HG03520 (cell line): Measurements from ENCODE around the gene RHOT2.
A peak's percentile ranks its signal among the peaks of the same experiment; 100 is the strongest.
"Not testable (repeated sequence)": the region's sequence is repeated elsewhere in the genome, so short reads cannot be mapped to it uniquely, and the experiment has no call there.

Source experiments
- ATAC-seq: cut with Tn5 transposase; IDR thresholded peaks from one replicate; pipeline ENCODE4 v1.9.1; 2021; ENCODE audit warnings: mild to moderate bottlenecking, moderate library complexity; ENCODE audit not compliant: unreplicated experiment

Gene RHOT2

DNA sequence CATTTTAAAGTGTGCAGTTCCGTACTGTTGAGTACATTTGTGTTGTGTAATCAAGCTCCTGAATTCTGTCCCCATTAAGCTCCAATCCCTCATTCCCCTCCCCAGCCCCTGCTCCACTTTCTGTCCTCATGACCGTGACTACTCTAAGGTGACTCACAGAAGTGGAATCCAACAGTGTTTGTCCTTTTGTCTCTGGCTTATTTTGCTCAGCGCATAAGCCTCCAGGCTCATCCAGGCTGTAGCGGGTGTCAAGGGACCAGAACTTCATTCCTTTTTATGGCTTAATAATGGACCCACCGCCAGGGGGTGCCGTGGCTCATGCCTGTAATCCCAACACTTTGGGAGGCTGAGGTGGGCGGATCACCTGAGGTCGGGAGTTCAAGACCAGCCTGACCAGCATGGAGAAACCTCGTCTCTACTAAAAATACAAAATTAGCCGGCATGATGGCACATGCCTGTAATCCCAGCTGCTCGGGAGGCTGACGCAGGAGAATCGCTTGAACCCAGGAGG is 44.9 kb downstream of the RHOT2 start:
- not testable (repeated sequence) for ATAC-seq

DNA sequence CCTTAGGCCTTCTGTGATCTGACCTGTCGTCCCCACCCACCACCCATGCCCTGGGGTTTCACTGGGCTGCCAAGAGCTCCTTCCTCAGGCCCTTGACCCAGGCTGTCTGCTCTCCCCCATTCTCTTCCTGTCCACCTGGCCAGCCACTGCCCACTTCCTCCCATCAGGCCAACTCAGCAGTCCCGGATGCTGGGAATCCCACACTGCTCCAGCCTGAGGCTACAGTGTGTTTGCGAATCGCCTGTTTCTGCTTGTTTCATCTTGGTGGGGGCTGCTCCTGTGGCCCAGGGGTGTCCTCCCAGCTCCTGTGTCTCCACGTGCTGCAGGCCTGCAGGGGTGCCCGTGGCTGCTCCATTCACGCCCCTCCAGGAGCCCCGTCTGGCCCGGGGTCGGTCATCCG is 46.1 kb downstream of the RHOT2 start:
- ATAC-seq: no peak

DNA sequence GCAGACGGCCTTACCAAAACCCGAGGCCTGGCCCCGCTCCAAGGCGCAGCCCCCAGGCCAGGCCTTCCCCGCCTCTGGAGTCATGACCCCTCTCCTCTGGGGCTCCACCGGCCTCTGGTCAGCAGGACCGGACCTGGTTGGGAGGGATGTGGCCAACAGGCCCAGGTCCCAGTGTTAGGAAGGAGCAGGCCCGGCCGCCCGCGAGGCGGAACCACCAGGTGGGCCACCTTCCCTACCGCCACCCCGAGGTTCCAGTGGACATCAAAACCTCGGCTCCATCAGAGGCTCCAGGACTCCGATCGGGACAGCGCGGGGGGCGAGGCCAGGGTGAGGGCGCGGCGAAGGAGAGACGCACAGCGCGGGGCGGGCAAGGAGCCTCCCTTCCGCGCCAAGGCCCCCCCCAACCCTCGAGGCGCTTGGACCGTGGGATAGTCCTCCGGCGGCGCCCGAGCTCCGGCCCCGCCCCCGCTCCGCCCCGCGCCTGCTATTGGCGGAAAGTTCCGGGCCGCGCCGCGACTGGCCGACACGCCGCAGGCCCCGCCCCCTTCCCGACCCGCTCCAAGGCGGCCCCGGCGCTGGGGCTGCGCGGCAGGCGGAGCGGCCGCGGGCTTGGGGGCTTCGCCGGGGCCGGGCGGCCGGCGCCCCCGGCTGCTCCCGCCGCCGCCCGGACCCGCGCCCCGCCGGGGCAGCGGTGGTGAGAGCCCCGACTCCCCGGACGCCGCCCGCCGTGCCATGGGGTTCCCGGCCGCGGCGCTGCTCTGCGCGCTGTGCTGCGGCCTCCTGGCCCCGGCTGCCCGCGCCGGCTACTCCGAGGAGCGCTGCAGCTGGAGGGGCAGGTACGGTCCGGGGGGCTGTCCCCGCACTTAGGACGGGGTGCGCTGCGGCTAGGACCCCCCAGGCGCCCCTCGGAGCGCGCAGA is 46.9 kb downstream of the RHOT2 start, which contains the start of gene METRN:
Gene METRN, plus strand, starts transcription at position 561 of the 919 bp plus-strand sequence. Its CDS starts 172 bp downstream, at position 733.
- ATAC-seq: peak; percentile 61

DNA sequence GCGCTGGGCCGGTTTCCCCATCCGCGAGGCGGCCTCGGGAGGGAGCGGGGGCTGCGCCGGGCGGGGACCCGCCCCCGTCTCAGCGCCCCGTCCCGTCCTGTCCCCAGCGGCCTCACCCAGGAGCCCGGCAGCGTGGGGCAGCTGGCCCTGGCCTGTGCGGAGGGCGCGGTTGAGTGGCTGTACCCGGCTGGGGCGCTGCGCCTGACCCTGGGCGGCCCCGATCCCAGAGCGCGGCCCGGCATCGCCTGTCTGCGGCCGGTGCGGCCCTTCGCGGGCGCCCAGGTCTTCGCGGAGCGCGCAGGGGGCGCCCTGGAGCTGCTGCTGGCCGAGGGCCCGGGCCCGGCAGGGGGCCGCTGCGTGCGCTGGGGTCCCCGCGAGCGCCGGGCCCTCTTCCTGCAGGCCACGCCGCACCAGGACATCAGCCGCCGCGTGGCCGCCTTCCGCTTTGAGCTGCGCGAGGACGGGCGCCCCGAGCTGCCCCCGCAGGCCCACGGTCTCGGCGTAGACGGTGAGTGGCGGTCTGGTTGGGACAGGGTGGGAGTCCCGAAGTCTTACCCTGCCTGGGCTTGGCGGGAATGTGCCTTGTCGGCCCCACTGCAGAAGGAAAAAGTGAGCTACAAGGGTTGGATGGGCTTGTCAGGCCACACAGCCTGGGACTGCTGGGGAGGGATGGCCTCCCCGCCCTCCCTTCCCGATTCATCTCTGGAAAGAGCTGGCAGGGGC is 47.7 kb downstream of the RHOT2 start:
- ATAC-seq: peak; percentile 9

DNA sequence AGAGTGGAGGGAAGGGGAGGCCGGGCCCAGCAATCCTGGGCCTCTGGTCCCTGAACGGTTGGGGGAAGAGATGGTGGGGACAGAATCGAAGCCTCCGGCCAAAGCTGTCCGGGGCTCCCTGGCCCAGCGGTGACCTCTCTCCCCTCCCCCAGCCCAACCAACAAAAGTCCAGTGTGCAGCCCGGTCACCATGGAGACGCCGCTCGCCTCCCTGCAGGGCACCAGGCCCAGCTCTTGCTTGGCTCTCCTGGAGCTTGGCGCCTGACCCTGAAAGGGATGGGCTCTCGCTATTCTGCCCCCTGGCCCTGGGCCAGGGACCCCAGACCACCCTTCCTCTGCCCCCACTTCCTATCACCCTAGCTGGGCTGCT is 48.3 kb downstream of the RHOT2 start:
- ATAC-seq: no peak

DNA sequence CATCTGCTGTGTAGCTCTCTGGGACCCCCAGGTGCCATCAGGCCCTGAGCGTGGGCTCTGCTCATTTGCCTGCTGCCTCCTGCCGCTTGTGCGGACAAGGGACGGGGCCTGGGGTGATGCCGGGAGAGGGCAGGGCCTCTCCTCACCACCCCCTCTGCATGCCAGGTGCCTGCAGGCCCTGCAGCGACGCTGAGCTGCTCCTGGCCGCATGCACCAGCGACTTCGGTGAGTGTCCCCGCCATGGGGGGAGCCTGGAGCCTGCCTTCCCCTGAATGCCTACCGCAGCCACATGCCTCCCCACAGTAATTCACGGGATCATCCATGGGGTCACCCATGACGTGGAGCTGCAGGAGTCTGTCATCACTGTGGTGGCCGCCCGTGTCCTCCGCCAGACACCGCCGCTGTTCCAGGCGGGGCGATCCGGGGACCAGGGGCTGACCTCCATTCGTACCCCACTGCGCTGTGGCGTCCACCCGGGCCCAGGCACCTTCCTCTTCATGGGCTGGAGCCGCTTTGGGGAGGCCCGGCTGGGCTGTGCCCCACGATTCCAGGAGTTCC is 48.9 kb downstream of the RHOT2 start:
- no peak for ATAC-seq

DNA sequence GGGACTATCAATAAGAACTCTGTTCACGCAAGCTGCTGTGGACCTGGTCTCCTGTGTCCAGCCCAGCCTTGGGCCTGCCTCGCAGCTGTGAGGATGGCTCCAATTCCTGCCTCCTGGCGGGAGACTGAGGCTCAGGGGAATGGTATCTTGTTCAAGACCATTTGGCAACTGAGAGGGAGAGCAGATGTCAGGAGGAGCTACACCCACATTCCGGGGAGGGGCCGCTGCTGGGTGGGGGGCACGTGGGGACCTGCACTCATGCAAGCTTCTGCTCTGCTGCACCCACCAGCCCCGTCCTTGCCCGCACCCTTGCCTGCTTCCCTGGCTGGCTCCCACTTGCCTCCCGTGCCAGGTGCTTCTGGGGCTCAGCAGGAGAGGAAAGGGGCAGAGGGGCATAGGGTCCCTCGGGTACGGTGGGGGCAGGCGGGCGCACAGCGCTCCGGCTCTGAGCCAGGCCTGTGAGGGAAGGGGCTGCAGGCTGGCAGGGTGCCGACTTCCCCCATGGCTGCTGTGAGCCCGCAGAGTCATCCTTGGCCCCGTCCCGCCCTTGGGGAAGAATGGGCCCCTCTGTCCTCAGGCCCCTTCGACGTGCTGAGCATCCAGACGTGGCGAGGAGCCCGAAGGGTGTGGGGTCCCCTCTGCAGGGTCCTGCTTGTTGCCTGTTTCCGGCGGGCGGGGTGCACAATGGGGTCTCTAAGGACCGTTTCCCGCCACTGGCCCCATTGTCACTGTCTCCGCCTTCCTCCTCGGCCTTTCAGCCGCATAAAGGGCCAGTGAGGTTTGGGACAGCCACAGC is 49.7 kb downstream of the RHOT2 start:
- ATAC-seq: no peak

DNA sequence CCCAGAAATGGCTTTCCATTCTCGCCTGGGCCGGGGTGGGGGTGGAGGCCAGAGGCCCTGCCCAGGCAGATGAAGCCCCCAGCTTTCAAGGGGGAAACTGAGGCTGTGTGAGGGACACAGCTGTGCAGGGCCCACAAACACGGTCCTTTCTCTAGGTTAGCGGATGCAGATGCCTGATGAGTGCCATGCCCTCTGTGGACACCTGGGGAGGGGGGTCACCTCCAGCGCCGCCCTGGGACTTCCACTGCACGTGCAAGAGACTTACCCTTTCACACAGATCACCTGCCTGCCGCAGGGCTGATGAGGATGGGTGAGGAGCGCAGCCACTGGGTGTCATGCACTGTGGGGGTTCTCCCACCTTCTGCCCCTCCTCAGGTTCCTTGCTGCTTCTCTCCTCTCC is 50.5 kb downstream of the RHOT2 start:
- no peak for ATAC-seq

DNA sequence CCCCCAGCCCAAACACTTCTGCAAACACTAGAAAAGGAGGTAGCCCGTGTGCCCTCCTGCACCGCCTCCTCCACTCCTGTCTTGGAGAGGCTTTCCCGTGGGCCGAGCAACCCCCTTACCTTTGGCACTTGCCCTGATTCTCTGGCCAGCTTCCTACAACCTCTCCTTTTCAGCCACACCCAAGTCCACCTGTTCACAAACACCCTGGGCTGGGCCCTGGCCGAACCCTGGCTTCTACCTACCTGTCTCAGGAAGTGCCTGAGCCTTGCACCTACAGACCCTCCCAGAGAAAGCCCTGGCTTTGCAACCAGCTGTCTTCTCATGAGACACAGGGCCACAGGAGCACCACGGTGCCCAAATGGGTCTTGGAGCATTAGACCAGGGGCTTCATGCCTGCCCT is 51.0 kb downstream of the RHOT2 start:
- ATAC-seq: no peak

DNA sequence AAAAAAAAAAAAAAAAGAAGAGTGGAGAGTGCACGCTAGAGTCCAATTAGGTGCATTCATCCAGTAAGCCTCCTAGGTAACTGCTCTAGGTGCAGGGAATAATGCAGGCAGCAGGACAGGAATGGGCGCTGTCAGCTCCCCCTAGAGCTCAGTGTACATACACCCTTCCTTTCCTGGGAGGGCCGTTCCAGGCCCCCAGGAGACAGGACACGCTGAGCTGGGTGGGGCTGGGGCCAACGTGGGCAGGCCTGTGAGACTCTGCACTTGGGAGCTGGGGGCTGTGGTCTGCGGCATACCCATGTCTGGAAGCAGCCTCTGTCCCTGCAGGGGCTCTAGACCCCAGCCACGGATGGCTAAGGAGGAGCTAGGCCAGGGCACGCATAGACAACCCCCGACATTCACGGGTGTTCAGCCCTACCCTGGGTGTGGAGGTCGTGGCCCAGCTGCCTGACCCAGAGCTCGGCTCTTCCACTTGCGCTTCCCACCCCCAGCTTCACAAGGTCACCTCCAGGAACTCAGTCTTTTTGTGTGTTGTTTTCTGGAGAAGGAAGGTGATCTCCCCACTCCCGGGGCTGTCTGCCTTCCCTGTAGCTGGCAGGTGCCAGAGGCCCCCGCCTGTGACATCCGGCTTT is 52.0 kb downstream of the RHOT2 start:
- ATAC-seq: no peak

DNA sequence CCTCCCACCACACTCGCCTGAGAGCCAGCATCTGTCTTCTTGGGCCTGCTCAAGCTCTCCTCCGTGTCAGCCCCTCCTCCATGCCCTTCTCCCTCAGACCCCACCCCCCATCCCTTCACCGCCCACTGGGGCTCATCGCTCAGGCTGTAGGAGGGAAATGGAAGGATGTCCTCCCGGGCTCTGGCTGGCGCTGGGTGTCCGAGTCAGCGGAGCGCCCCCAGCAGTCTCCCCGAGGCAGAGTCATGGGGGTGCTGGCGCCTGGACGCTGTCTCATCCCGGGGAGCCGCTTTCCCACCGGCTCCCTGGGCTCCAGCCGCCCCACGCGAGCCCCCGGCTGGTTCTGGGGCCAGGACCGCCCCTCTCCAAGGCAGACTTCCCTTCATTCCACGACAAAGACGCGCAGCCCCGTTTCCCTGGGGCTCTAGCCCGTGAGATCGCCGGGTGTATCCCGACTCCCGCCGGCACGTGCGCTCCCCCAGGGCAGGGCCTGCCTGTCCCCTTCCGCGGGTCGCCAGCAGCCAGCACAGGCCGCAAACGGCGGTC is 52.6 kb downstream of the RHOT2 start:
- peak; percentile 19 for ATAC-seq

DNA sequence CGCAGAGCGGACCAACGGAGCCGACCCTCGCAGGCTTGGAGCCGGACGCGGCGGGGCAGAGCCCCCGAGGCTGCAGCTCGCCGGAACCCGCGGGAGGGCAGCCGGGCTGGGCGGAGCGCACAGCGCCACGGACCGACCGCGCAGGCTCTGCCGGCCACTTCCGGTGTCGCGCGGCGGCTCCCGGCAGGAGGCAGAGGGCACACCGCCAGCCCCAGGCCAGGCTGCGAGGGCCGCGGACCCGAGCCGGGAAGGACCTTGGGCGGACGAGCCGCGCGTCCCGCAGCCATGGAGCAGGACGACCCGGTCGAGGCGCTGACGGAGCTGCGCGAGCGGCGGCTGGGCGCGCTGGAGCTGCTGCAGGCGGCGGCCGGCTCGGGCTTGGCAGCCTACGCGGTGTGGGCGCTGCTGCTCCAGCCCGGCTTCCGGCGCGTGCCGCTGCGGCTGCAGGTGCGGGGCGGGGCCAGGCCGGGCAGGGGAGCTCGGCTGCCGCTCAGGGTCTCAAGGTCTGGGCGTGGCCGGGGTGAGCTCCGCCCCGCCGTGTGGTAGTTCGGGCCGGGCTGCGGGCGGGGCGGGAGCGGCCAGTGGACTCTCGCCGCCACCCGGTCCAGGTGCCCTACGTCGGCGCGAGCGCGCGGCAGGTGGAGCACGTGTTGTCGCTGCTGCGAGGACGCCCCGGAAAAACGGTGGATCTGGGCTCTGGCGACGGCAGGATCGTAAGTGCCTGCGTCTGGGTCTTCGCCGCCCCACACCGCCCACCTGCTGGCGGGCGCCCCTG is 53.2 kb downstream of the RHOT2 start, which contains the start of gene ANTKMT:
Gene ANTKMT, plus strand, starts transcription at position 157 of the 775 bp plus-strand sequence. Its CDS starts 129 bp downstream, at position 286.
- ATAC-seq: peak; percentile 58

DNA sequence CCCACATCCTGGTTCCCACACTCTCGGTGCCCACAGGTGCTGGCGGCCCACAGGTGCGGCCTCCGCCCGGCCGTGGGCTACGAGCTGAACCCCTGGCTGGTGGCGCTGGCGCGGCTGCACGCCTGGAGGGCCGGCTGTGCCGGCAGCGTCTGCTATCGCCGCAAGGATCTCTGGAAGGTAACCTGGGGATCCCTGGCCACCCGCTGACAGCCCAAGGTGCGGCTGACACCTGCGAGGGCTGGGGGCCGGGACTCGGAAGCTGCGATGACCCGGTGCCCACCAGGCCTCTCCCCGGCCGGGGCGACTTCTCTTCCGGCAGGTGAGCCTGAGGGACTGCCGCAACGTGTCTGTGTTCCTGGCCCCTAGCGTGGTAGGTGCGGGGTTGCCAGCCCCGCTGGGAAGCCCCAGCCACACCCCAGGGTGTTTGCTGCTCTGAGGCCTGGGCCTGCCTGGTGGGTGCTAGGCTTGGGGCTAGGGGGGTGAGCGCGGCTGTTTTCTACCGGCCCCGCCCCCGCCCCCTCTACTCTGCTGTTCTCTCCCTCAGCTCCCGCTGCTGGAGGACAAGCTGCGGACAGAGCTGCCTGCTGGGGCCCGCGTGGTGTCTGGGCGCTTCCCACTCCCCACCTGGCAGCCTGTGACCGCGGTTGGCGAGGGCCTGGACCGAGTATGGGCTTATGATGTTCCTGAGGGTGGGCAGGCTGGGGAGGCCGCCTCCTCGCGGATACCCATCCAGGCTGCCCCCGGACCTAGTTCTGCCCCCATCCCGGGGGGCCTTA is 54.0 kb downstream of the RHOT2 start:
- no peak for ATAC-seq

DNA sequence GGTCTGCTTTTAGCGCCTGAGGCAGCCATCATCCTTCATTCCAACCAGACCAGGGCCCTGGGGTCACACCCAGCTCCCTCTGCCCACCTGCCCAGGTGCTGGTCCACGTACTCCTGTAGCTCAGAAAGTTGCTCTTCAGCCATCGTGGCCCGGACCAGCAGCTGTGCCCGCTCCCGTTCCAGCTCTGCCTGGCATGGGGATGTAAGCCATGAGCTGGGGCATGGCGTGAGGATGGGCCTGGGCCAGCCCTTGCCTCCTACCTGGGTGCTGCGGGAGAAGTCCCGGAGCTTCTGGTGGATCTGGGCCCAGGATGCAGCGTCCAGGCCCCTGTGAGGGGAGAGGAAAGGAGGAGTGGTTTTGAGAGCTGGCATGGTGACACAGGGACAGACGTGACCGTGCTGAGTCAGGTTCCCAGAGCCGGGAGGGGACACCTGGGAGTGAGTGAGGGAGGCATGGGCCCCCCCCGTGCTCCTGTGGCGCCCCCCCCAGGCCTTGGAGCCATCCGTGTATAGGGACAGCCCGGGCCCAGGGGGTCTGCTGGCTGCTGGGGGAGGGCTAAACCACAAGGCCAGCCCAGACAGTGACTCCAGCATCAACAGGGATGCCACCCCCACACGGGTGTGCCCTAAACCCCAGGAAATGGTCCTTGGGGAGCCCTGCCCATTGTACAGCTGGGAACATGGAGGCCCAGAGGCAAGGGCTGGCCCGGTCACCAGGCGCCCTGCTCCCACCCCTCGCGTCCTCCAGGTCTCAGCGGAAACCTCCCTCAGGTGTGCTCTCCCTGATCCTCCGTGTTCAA is 55.1 kb downstream of the RHOT2 start:
- ATAC-seq: no peak

DNA sequence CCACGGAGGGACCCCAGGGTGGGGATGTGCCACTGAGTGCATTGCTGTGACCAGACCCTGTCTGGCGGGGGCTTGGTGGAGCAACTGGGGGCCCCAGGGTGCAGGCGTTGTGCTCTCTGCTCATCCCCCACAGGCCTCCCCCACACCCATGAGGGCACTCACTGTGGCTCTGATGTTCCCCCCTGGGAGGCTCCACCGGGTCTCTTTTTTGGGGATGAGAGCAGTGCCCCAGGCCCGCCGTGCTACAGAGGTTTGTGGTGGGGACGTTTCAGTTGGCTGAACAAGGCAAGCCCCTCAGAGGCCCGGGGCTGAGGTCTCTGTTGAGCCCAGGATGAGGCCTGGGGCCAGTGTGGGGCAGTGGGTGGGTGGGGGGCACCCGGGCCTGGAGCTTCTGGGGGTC is 55.8 kb downstream of the RHOT2 start:
- no peak for ATAC-seq
